GM12892 (cell line): ENCODE results near the gene CLEC6A.

Experiments
- POLR2A ChIP-seq: IDR thresholded peaks from 2 replicates; pipeline ENCODE4 v1.6.1; 2011; ENCODE audit warnings: low read depth, low read length, control low read depth
- POLR2AphosphoS5 ChIP-seq: IDR thresholded peaks from 2 replicates; pipeline ENCODE4 v1.6.1; 2011; ENCODE audit warnings: low read depth, low read length, control low read depth
- TAF1 ChIP-seq: IDR thresholded peaks from 2 replicates; pipeline ENCODE4 v1.6.1; 2011; ENCODE audit warnings: low read depth, mild to moderate bottlenecking, control low read depth, low read length, borderline replicate concordance

DNA sequence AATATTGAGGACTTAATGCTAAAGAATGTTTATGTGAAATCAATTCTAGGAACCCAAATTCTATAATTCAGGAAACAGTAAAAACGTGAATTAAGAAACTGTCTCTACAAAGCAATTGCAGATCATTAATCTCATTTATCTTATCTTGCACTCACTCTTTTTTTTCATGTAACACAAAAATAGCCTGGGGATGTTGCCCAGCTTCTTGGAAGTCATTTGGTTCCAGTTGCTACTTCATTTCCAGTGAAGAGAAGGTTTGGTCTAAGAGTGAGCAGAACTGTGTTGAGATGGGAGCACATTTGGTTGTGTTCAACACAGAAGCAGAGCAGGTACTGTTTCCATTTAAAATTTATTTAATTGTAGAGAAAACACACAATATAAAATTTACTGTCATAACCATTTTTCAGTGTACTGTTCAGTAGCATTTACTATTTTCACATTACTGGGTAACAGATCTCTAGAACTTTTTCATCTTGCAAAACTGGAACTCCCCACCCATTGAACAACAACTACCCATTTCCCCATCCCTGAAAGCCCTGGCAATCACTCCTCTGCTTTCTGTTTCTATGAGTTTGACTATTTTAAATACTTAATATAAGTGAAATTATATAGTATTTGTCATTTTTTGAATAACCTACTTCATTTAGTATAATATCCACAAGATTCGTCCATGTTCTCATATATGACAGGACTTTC, 9.7 kb downstream of the CLEC6A start:
- TF ChIP-seq TAF1 (no peak), POLR2A (no peak), POLR2AphosphoS5 (no peak)
